PFSK-1 (cell line): ENCODE data around the gene STPG4.

ENCODE experiments used
- FOXP2 ChIP-seq: optimal IDR thresholded peaks from 2 replicates; pipeline ENCODE3; 2011; ENCODE audit warnings: borderline replicate concordance, control low read depth, inconsistent platforms; ENCODE audit not compliant: insufficient read depth; ENCODE audit errors: extremely low read length, extremely low read depth
- POLR2AphosphoS5 ChIP-seq: IDR thresholded peaks from 2 replicates; pipeline ENCODE4 v1.6.1; 2012; ENCODE audit warnings: low read depth, mild to moderate bottlenecking, control low read depth, low read length, moderate library complexity
- REST ChIP-seq, 2 experiments: IDR thresholded peaks; 2 replicates each; pipeline versions ENCODE4 v1.6.1 to v1.8.0; 2011 to 2012; ENCODE audit warnings: low read depth in 2 of 2, low read length in 2 of 2, control low read depth in 1 of 2, inconsistent platforms in 1 of 2, mild to moderate bottlenecking in 1 of 2, moderate library complexity in 1 of 2; ENCODE audit not compliant: insufficient read depth in 1 of 2
- SIN3A ChIP-seq: IDR thresholded peaks from 2 replicates; pipeline ENCODE4 v1.6.1; 2012; ENCODE audit warnings: mild to moderate bottlenecking, low read length, moderate library complexity, borderline replicate concordance; ENCODE audit not compliant: insufficient read depth
- TAF1 ChIP-seq: IDR thresholded peaks from 2 replicates; pipeline ENCODE4 v1.6.1; 2012; ENCODE audit warnings: low read length, control low read depth, borderline replicate concordance; ENCODE audit not compliant: insufficient read depth

Gene STPG4

DNA sequence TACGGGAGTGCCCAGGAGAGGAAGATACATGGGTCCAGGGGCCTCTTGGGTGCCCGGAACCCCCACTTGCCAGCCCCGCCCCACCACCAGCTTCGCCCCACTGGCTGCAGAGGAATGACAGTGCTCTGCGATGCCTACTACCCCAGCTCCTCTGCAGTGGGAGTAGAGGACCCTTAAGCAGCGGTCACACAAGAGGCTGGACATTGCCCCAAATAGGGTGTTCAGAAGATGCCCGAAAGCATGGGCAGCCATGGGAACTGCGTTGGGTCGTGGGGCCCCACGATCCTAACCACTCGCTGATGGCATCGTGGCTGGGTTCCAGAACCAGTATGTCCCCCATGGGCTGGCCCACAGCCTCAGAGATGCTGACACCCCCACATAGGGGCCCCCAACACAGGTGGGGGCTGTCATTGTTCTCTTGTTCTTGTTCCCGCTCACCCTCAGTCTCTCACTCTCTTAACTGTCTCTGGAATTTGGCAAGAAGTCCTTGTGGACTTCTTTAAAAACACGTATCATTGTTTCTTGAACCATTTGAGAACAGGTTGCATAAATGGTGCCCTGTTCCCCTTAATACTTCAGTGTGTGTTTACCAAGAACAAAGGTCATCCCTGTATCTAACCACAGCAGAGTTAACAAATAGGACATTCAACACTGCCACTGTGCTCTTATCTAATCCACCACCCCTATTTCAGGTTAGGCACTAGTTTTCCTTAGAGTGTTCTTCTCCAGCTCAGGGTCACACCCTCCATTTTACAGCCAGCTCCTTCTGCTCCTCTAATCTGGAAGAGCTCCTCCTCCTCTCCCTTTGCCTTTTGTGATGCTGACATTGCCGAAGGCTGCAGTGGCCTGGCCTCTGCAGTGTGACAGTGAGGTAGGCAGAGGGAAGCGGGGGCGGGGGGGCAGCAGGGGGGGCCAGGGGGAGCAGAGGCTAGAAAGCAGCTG, 76.3 kb downstream of the STPG4 start:
- TF ChIP-seq TAF1 (no peak), REST (IDR thresholded peaks at IDR 0.05; ENCODE audit: insufficient read depth in 1 of 2, low read depth in 2 of 2, low read length in 2 of 2) (no peak), SIN3A (no peak), FOXP2 (no peak), POLR2AphosphoS5 (no peak)

DNA sequence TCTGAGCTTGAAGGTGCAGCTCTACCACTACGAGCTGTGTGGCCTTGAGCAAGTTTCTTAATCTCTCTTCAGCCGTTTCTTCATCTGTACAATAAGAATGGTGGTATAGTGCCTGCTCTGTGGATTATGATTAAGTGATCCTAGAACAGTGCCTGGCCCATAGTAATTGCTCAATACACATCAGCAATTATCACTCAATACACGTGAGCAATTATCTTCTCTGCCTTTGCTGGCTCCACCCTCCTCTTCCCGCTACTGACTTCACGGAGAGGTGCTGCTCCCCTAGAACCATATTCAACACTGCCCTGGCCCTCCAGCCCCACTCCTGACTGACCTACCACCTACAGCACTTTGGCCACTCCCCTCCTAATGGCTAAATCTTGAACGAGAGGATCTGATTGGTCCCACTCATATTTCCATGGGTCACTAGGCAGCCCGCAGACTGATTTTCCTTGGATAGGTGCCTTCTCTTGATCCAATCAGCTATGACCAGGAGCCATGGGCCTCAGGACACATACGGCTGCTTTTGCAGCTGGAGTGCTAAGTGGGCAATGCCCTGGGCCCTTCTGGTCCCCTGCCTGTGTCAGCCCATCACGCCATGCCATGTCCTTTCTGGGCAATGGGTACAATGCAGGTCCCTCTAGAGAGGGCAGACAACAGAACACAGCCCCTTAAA, 77.5 kb downstream of the STPG4 start:
- TF ChIP-seq REST (IDR thresholded peaks at IDR 0.05; ENCODE audit: insufficient read depth in 1 of 2, low read depth in 2 of 2, low read length in 2 of 2) (no peak), FOXP2 (no peak), SIN3A (no peak), TAF1 (no peak), POLR2AphosphoS5 (no peak)

GRCh38 chr2:47076586-47077441, 78.3 kb downstream of the STPG4 start:
- TF ChIP-seq POLR2AphosphoS5 (no peak), SIN3A (no peak), FOXP2 (no peak), REST (IDR thresholded peaks at IDR 0.05; ENCODE audit: insufficient read depth in 1 of 2, low read depth in 2 of 2, low read length in 2 of 2) (no peak), TAF1 (no peak)

GRCh38 chr2:47076126-47076506, 79.0 kb downstream of the STPG4 start:
- TF ChIP-seq FOXP2 (no peak), TAF1 (no peak), POLR2AphosphoS5 (no peak), REST (IDR thresholded peaks at IDR 0.05; ENCODE audit: insufficient read depth in 1 of 2, low read depth in 2 of 2, low read length in 2 of 2) (no peak), SIN3A (no peak)
